OCI-M2 (cell line): ENCODE data around the gene PLAAT5.
"Not testable (repeated sequence)": the region's sequence is repeated elsewhere in the genome, so short reads cannot be mapped to it uniquely, and the experiment has no call there.

ENCODE experiments used
- DNase-seq: peaks from one replicate; lab custom pipeline; 2025; ENCODE audit not compliant: unreplicated experiment; lab: John Stamatoyannopoulos, UW

Gene PLAAT5

DNA sequence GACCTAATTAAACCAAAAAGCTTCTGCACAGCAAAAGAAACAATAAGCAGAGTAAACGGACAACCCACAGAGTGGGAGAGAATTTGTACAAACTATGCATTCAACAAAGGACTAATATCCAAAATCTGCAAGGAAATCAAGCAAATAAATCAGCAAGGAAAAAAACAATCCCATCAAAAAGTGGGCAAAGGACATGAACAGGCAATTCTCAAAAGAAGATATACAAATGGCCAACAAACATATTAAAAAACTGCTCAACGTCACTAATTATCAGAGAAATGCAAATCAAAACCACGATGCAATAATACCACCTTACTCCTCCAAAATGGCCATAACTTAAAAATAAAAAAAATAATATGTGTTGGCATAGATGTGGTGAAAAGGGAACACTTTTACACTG, 5.2 kb downstream of the PLAAT5 start:
- no peak for DNase-seq

DNA sequence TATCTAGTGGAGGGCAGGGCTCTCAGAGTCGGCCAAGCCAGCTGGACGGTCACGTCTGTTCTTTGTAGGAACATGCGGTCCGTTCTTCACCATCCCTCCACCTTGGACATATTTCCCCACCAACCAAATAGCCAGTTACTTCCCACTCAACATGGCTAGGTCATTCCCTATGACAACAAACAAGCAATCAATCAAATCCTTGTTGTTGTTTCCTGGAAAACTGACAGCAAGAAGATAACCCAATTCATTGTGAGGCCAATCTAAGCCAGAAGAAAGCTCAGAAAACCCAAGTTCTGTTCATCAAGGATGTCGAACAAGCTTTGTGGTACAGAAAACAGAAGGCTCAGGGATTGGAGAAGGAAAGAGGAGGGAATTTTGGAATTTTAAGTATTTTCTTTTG, 10.9 kb downstream of the PLAAT5 start:
- DNase-seq = no peak

DNA sequence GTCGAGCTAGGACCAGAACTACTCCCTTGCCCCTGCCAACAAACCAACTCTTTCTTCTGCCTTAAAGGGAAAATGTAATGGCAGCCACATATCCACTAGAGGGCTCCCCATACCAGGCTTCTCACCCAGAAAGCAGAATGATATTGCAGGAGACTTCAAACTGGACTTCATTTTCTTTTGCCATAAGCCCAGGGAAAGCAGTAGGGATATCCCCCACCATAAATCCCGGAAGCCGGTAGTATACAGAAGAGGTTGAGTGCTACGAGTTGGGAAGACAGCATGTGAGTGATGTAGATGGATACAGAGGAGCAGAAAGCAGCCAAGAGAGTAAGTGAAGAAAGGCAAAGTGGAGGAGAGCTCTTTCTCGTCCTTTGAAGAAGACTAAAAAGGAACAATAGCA, 12.1 kb downstream of the PLAAT5 start:
- peak; percentile 3 for DNase-seq

DNA sequence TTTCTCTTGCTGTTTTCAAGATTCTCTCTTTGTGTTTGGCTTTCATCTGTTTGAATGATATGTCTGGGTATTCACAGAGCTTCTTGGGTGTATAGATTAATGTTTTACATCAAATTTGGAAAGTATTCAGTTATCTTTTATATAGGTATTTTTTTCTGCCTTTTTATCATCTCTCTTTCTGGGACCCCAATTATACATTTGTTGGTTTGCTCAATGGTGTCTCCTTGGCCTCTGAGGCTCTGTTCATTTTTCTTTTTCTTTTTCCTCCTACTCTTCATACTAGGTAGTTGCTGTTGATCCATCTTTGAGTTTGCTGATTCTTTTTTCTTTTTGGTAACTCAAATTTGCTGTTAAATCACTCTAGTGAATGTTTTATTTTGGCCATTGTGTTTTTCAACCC, 14.3 kb downstream of the PLAAT5 start:
- DNase-seq = no peak

DNA sequence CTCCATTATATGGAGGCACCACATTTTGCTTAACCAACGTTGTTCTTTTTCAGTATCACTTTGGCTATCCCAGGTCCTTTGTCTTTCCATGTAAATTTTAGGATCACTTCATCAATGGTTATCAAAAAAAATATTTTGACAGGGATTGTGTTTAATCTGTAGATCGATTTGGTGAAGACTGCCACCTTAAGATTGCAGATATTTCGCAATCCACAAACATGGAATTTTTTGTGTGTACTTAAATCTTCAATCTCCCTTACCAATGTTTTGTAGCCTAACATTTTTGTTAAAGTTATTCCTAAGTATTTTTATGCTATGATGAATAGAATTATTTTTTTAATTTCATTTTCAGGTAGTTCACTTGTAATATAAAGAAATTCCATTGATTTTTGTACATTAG, 18.6 kb downstream of the PLAAT5 start:
- no peak for DNase-seq

DNA sequence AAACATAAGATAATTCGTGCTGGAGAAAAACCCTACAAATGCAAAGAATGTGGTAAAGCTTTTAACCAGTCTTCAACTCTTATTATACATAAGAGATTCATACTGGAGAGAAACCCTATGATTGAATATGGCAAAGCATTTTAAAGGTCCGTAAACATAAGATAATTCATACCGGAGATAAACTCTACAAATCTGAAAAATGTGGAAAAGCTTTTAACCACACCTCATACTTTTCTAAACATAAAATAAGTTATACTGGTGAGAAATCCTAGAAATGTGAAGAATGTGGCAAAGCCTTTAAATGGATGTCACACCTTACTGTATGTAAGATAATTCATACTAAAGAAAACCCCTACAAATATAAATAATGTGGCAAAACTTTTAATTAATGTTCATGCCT, 20.7 kb downstream of the PLAAT5 start:
- no peak for DNase-seq

DNA sequence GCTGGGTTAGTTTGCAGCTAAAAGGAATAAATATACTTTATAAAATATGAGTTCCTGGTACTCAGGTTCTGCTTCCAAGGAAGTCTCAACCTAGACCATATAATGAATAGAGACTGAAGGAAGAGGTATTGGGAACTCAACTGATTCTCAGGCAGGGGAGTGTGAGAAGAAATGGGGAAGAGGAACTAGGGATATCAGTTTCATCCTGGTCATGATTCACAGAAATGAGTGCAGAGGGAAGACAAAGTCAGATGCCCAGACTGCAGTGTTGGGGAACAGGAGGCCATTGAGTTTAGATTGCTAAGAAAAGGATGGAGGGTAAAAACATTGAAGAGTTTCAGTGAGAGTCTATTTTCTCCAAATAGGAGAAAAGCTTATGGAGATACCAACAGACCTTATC, 28.8 kb downstream of the PLAAT5 start:
- DNase-seq = no peak

DNA sequence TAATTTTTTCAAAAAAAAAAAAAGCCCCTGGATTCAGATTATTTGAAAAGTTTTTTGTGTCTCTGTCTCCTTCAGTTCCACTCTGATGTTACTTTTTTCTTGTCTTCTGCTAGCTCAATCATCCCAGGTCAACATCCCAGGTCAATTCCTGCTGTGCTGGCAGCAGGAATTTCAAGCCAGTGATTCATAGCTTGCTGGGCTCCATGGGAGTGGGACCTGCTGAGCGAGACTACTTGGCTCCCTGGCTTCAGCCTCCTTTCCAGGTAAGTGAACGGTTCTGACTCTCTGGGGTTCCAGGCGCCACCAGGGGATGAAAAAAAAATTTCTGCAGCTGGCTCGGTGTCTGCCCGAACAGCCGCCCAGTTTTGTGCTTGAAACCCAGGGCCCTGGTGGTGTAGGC, 31.4 kb downstream of the PLAAT5 start:
- no peak for DNase-seq

DNA sequence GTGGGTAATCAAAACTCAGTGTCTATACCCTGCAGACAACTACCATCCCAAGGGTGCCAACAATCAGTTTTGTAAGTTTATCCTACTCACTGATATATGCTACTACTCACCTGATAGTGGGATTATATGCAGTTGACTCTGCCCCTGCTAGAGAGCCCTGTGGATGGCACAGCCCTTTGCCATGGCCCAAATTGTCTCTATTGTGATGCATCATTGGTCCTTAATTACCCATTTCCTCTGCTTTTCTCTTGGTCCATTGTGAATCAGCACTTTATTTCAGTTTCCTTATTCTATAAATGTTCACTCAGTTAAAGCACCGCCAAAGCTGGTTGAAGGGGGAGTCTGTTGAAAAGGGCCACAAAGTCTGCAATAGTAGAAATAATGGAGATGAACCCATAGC, 42.3 kb downstream of the PLAAT5 start:
- DNase-seq = no peak

DNA sequence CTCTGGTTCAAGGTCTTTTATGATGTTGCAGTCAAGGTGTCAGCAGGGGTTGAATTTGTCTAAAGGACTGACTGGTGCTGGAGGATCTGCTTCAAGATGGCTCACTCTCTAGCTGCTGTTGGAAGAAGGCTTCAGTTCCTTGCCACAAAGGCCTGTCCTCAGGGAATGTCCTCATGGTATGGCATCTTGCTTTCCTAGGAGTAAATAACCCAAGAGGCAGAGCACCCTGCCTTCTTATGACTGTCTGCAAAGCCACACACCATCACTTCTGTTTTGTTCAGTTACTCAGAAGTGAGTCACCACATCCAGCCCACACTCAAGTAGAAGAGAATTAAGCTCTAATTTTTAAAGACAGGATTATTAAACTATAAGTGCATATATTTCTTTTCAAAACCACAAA, 45.2 kb downstream of the PLAAT5 start:
- no peak for DNase-seq

DNA sequence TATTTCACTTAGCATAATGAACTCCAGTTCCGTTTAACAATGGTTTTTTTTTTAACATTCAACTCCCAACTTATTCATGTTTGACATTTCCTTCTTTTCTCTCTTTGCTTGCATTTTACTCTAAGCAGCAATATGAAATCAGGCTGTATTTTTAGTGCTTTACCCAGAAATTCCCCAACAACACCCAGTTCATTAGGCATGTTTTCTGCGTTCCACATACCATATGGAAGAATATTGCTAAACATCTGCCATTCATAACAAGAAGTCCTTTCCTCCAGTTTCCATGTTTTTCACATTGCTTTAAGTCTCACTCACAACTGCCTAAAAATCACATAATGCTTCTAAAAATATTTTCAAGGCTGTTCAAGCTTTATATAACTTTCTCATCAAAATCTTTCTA, 45.8 kb downstream of the PLAAT5 start:
- no peak for DNase-seq

DNA sequence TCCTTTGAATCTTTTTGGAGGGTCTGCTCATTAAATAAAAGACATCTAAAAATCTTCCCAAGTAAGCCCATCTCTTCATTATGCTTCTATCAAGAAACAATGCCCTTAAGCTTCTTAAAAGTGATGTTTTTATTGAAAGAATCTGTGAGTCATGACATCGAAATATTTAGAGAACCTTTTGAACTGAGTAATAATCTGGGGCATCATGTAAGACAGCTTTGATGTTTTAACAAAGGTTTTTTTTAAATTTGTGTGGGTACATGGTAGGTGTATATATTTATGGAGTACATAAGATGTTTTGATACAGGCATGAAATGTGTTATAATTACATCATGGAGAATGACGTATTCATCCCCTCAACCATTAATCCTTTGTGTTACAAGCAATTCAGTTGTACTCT, 46.8 kb downstream of the PLAAT5 start:
- DNase-seq = no peak

DNA sequence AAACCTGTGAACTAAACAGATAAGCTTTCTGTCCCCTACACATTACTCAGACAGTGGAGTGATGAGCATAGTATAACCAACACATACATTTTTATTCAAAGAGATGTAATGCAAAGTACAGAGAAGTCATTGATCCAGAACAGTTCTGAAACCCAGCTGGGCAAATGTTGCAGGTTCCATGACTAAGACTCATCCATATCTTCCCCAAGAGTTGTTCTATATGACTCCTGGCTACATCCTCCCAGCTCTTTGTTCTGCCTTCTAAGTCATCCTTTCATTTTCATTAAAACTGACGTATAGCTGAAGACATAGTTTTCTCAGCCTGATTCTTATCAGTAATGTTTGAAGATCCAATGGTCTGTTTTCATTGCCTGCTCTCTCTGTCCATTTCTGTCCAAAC, 47.3 kb downstream of the PLAAT5 start:
- DNase-seq = no peak

DNA sequence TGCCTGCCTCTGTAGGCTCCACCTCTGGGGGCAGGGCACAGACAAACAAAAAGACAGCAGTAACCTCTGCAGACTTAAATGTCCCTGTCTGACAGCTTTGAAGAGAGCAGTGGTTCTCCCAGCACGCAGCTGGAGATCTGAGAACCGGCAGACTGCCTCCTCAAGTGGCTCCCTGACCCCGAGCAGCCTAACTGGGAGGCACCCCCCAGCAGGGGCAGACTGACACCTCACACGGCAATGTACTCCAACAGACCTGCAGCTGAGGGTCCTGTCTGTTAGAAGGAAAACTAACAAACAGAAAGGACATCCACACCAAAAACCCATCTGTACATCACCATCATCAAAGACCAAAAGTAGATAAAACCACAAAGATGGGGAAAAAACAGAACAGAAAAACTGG, 55.1 kb downstream of the PLAAT5 start:
- not testable (repeated sequence) for DNase-seq

DNA sequence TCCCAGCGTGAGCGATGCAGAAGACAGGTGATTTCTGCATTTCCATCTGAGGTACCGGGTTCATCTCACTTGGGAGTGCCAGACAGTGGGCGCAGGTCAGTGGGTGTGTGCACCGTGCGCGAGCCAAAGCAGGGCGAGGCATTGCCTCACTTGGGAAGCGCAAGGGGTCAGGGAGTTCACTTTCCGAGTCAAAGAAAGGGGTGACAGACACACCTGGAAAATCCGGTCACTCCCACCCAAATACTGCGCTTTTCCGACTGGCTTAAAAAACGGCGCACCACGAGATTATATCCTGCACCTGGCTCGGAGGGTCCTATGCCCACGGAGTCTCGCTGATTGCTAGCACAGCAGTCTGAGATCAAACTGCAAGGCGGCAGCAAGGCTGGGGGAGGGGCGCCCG, 55.6 kb downstream of the PLAAT5 start:
- DNase-seq = not testable (repeated sequence)

DNA sequence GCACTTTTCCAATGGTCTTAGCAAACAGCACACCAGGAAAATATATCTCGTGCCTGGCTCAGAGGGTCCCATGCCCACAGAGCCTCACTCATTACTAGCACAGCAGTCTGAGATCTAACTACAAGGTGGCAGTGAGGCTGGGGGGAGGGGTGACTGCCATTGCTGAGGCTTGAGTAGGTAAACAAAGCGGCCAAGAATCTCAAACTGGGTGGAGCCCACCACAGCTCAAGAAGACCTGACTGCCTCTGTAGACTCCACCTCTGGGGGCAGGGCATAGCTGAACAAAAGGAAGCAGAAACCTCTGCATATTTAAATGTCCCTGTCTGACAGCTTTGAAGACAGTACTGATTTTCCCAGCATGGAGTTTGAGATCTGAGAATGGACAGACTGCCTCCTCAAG, 60.2 kb downstream of the PLAAT5 start:
- not testable (repeated sequence) for DNase-seq

DNA sequence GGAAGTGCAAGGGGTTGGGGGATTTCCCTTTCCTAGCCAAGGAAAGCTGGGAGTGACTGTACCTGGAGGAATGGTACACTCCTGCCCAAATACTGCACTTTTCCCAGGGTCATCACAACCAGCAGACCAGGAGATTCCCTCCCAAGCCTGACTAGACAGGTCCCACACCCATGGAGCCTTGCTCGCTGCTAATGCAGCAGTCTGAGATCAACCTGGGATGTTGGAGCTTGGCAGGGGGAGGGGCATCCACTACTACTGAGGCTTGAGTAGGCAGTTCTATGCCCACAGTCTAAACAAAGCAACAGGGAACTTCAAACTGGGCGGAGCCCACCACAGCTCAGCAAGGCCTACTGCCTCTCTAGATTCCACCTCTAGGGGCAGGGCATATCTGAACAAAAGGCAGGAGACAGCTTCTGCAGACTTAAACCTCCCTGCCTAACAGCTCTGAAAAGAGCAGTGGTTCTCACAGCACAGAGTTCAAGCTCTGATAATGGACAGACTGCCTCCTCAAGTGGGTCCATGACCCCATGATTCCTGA, 62.9 kb downstream of the PLAAT5 start:
- no peak for DNase-seq

DNA sequence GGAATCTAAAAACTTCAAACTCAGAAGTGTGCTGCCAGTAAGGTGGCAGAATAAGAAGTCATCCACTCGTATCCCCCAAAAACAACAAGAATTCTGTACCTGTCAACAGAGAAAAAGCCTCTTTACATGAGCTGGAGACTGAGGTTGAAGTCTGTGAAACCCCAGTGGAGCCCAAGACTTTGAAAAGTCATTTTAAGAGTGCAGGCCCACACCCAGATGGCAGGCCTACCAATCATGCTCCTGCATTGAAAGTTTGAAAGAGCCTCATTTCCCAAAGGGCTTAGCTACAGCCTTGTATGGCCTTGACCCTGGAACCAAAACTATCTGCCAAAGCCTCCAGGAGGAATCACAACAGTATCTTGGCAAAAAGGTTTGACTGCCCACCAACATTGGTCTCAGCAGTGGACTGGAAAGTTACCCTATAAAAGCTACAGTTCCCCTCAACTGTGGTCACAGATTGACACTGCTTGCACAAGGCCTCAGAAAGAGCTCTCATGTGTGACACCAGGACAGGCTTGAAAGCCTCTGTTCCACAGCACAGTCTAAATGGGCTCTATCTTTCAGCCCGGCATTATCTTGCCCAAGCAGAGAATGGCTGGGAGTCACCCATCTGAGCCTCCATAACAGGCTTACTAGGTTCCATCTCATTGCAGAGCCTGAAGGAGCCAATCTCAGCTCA, 73.7 kb downstream of the PLAAT5 start:
- DNase-seq = no peak
